Measurements from ENCODE around the gene CTIF. TPM values are rescaled to one million over a fixed set of nuclear protein-coding genes. Genes with fewer than 3 reads are reported as not detected.

Gene CTIF
- total and polyA plus RNA-seq, 4 donors: 10.6 to 26.7 (median 12.3) TPM

- Histone ChIP-seq H3K9me3 (ENCODE audit: control insufficient read depth in 4 of 4, low read length in 3 of 4) (no peaks in the 10 kb centered on the region), H3K27me3 (ENCODE audit: control insufficient read depth in 4 of 4, insufficient read depth in 4 of 4, low read length in 3 of 4) (no peaks in the 10 kb centered on the region), H3K9ac (ENCODE audit: low read depth in 1 of 2, low read length in 2 of 2) (no peak overlapping the region), H3K36me3 (ENCODE audit: control insufficient read depth in 4 of 4, insufficient read depth in 3 of 4, low read depth in 1 of 4, low read length in 3 of 4) (peaks cover 0 to 11% (median 3%) of the 10 kb centered on the region in 4 donors), H3K4me3 (ENCODE audit: low read depth in 1 of 3, low read length in 3 of 3) (no peak overlapping the region), H3K4me1 (ENCODE audit: control insufficient read depth in 4 of 4, insufficient read depth in 4 of 4, low read length in 3 of 4) (no peaks in the 10 kb centered on the region), H3K27ac (ENCODE audit: low read depth in 1 of 2, low read length in 2 of 2) (no peak overlapping the region)
- DNase-seq (ENCODE audit: low spot score): no peak
- no peak for TF ChIP-seq FOXA2 (IDR thresholded peaks at IDR 0.05)
- 96% methylated on average over 3 of the region's 3 CpGs for WGBS
These were observed 88.4 kb downstream of the CTIF start for GRCh38 chr18:48627216-48627615.

- DNase-seq (ENCODE audit: low spot score): no peak
- no peak overlapping the region for H3K9ac ChIP-seq (ENCODE audit: low read depth in 1 of 2, low read length in 2 of 2)
- no peaks in the 10 kb centered on the region for H3K27me3 ChIP-seq (ENCODE audit: control insufficient read depth in 4 of 4, insufficient read depth in 4 of 4, low read length in 3 of 4)
- no peak overlapping the region for H3K27ac ChIP-seq (ENCODE audit: low read depth in 1 of 2, low read length in 2 of 2)
- peaks cover 5 to 10% (median 10%) of the 10 kb centered on the region in 4 donors for H3K4me1 ChIP-seq (ENCODE audit: control insufficient read depth in 4 of 4, insufficient read depth in 4 of 4, low read length in 3 of 4)
- no peak for TF ChIP-seq RXRA (IDR thresholded peaks at IDR 0.05)
- TF ChIP-seq ZBTB33 (IDR thresholded peaks at IDR 0.05): no peak
- TF ChIP-seq FOXA1 (IDR thresholded peaks at IDR 0.05): no peak
- no peak for TF ChIP-seq REST (IDR thresholded peaks at IDR 0.05)
- no peak for TF ChIP-seq HNF4G (IDR thresholded peaks at IDR 0.05)
- TF ChIP-seq MAX (IDR thresholded peaks at IDR 0.05): no peak
- TF ChIP-seq FOXA2 (IDR thresholded peaks at IDR 0.05): no peak
- TF ChIP-seq EGR1 (IDR thresholded peaks at IDR 0.05; ENCODE audit: low read depth in 2 of 2): no peak
- no peak for TF ChIP-seq HNF4A (conservative IDR thresholded peaks at IDR 0.05)
- no peak for TF ChIP-seq TAF1 (conservative IDR thresholded peaks at IDR 0.05)
- 86% methylated on average over 7 of the region's 7 CpGs for WGBS
- no peak overlapping the region for H3K4me3 ChIP-seq (ENCODE audit: low read depth in 1 of 3, low read length in 3 of 3)
- H3K9me3 ChIP-seq (ENCODE audit: control insufficient read depth in 4 of 4, low read length in 3 of 4): no peaks in the 10 kb centered on the region
- peaks cover 0 to 7% (median 3%) of the 10 kb centered on the region in 4 donors for H3K36me3 ChIP-seq (ENCODE audit: control insufficient read depth in 4 of 4, insufficient read depth in 3 of 4, low read depth in 1 of 4, low read length in 3 of 4)
These were observed 91.0 kb downstream of the CTIF start for GRCh38 chr18:48629730-48630324.

- Histone ChIP-seq H3K27me3 (ENCODE audit: control insufficient read depth in 4 of 4, insufficient read depth in 4 of 4, low read length in 3 of 4) (no peaks in the 10 kb centered on the region), H3K4me1 (ENCODE audit: control insufficient read depth in 4 of 4, insufficient read depth in 4 of 4, low read length in 3 of 4) (peaks cover 7 to 18% (median 14%) of the 10 kb centered on the region in 4 donors), H3K9me3 (ENCODE audit: control insufficient read depth in 4 of 4, low read length in 3 of 4) (no peaks in the 10 kb centered on the region), H3K4me3 (ENCODE audit: low read depth in 1 of 3, low read length in 3 of 3) (no peak overlapping the region), H3K36me3 (ENCODE audit: control insufficient read depth in 4 of 4, insufficient read depth in 3 of 4, low read depth in 1 of 4, low read length in 3 of 4) (peaks cover 0 to 7% (median 3%) of the 10 kb centered on the region in 4 donors), H3K27ac (ENCODE audit: low read depth in 1 of 2, low read length in 2 of 2) (no peak overlapping the region), H3K9ac (ENCODE audit: low read depth in 1 of 2, low read length in 2 of 2) (no peak overlapping the region)
- no peak for TF ChIP-seq EGR1 (IDR thresholded peaks at IDR 0.05; ENCODE audit: low read depth in 2 of 2)
- no peak for TF ChIP-seq MAX (IDR thresholded peaks at IDR 0.05)
- no peak for TF ChIP-seq RAD21 (IDR thresholded peaks at IDR 0.05)
- no peak for TF ChIP-seq NR2F2 (IDR thresholded peaks at IDR 0.05)
- TF ChIP-seq JUND (IDR thresholded peaks at IDR 0.05): no peak
- no peak for TF ChIP-seq REST (IDR thresholded peaks at IDR 0.05)
- DNase-seq (ENCODE audit: low spot score): no peak
- WGBS: 88% methylated on average over 6 of the region's 6 CpGs
These were observed 93.0 kb downstream of the CTIF start for GRCh38 chr18:48631851-48632250.

Measured in liver (tissue), 9 donors.